Kidney (tissue), 14 donors: Measurements from ENCODE around the gene TCTN1. TPM values are rescaled to one million over a fixed set of nuclear protein-coding genes. Genes with fewer than 3 reads are reported as not detected.
A peak's percentile ranks its signal among the peaks of the same experiment; 100 is the strongest.
"Not testable (repeated sequence)": the region's sequence is repeated elsewhere in the genome, so short reads cannot be mapped to it uniquely, and the experiment has no call there.

Experiments used
- DNase-seq, 5 donors: peaks; one replicate each; pipeline ENCODE4 v3.0.0-alpha.2; 2013 to 2020
- FAIRE-seq: peaks from 2 replicates; lab custom pipeline; 2012; peaks lifted over from hg19 to GRCh38; lab: Jason Lieb, UNC
- H3K27ac ChIP-seq, 2 donors: one replicate each; pipeline ENCODE4 v1.7.0; 2013; ENCODE audit warnings: low read depth in 2 of 2, low read length in 2 of 2, inconsistent platforms in 1 of 2
- H3K27me3 ChIP-seq: one replicate; pipeline ENCODE4 v1.7.1; 2013; ENCODE audit warnings: low read length, inconsistent platforms; ENCODE audit not compliant: control insufficient read depth, insufficient read depth
- H3K36me3 ChIP-seq, 3 donors: one replicate each; pipeline versions ENCODE4 v1.7.0 to v1.7.1; 2013; ENCODE audit warnings: low read length in 3 of 3, control low read depth in 1 of 3, inconsistent platforms in 1 of 3; ENCODE audit not compliant: insufficient read depth in 3 of 3, control insufficient read depth in 2 of 3
- H3K4me1 ChIP-seq, 3 donors: one replicate each; pipeline versions ENCODE4 v1.7.0 to v1.7.1; 2013; ENCODE audit warnings: low read length in 3 of 3, inconsistent platforms in 1 of 3, low read depth in 1 of 3; ENCODE audit not compliant: control insufficient read depth in 2 of 3, insufficient read depth in 2 of 3
- H3K4me3 ChIP-seq, 3 donors: one replicate each; pipeline versions ENCODE4 v1.7.0 to v1.8.1; 2013; ENCODE audit warnings: low read length in 3 of 3, control low read depth in 1 of 3, inconsistent platforms in 1 of 3
- H3K9ac ChIP-seq, 3 donors: one replicate each; pipeline versions ENCODE4 v1.7.0 to v1.7.1; 2013; ENCODE audit warnings: low read length in 3 of 3, control low read depth in 1 of 3, inconsistent platforms in 1 of 3
- H3K9me3 ChIP-seq, 3 donors: one replicate each; pipeline versions ENCODE4 v1.7.0 to v1.7.1; 2013; ENCODE audit warnings: low read length in 3 of 3, control low read depth in 1 of 3, inconsistent platforms in 1 of 3; ENCODE audit not compliant: control insufficient read depth in 2 of 3, insufficient read depth in 1 of 3
- CTCF ChIP-seq: IDR thresholded peaks from 3 replicates; pipeline ENCODE4 v1.5.1; 2012; ENCODE audit warnings: mild to moderate bottlenecking, moderate library complexity, borderline replicate concordance; ENCODE audit not compliant: insufficient read depth; ENCODE audit errors: extremely low read depth
- intact Hi-C: fragments of 100-400 bp; cut with DNase I; formaldehyde crosslinking; loops from one replicate; pipeline ENCODE4 v1.11.1; 2022
- polyA plus RNA-seq: library from polyadenylated mRNA; stranded (reverse); fragments of 350-450 nt; fragmentation: Illumina TruSeq; extraction: RNeasy Lipid Tissue Mini Kit (QIAGEN cat#74804); gene quantifications from one replicate; pipeline ENCODE4 v1.2.3, GENCODE V29; 2014; ENCODE audit warnings: low read depth, low replicate concordance; ENCODE audit not compliant: insufficient read depth
- total RNA-seq: library from RNA; stranded (reverse); fragmentation: NEBNext Ultra II Directional; extraction: Animal tissue kit (Norgen Biotek cat#: 25700); gene quantifications from one replicate; pipeline ENCODE4 v1.2.1, GENCODE V29; 2021
- donor health status: control.
- donor health status: control.
- donor health status: control.
- donor health status: control.
- donor health status: control.
- donor health status: DM: yes; HTN: yes; CAD: no.
- donor health status: Normal renal cell carcinoma (clear cell type).

Gene TCTN1
- total and polyA plus RNA-seq, 2 donors from 2014 or later: 71.2 to 76.9 TPM

- H3K4me3 ChIP-seq: no peak overlapping the region
- peaks cover 0 to 40% (median 5%) of the 10 kb centered on the region in 3 donors for H3K4me1 ChIP-seq
- peaks cover 0 to 3% (median 0%) of the 10 kb centered on the region in 3 donors for H3K9me3 ChIP-seq
- DNase-seq: no peak
- no peaks in the 10 kb centered on the region for H3K27me3 ChIP-seq
- H3K9ac ChIP-seq: no peak overlapping the region
- TF ChIP-seq CTCF: no peak
- no peaks in the 10 kb centered on the region for H3K36me3 ChIP-seq
- intact Hi-C loops: no loop called here
- no peak for FAIRE-seq
- H3K27ac ChIP-seq: peak overlapping the region in 1 of 2 donors; percentile 33
Observed at GRCh38 chr12:110574044-110574443, 39.9 kb upstream of the TCTN1 start.

- H3K4me3 ChIP-seq, H3K9ac ChIP-seq, FAIRE-seq, DNase-seq, intact Hi-C loops, H3K9me3 ChIP-seq, H3K27me3 ChIP-seq, H3K36me3 ChIP-seq: not testable (repeated sequence)
- Histone ChIP-seq H3K27ac (peak overlapping the region in 1 of 2 donors; percentile 13), H3K4me1 (peaks cover 0 to 36% (median 4%) of the 10 kb centered on the region in 3 donors)
Observed at GRCh38 chr12:110574717-110575230, 39.2 kb upstream of the TCTN1 start.

GRCh38 chr12:110575326-110575725 is 38.6 kb upstream of the TCTN1 start:
- Histone ChIP-seq H3K4me1 (peaks cover 0 to 39% (median 4%) of the 10 kb centered on the region in 3 donors), H3K27me3 (no peaks in the 10 kb centered on the region), H3K36me3 (no peaks in the 10 kb centered on the region), H3K27ac (peak overlapping the region in 1 of 2 donors; percentile 13), H3K9ac (peak overlapping the region in 1 of 3 donors; percentile 30), H3K9me3 (peaks cover 0 to 3% (median 0%) of the 10 kb centered on the region in 3 donors), H3K4me3 (no peak overlapping the region)
- intact Hi-C loops: no loop called here
- FAIRE-seq (no peak), DNase-seq (peak in 1 of 5 donors; percentile 63)
- TF ChIP-seq CTCF: no peak

- peaks cover 0 to 1% (median 0%) of the 10 kb centered on the region in 3 donors for H3K9me3 ChIP-seq
- no peak overlapping the region for H3K4me3 ChIP-seq
- no peak for FAIRE-seq
- DNase-seq: no peak
- no peaks in the 10 kb centered on the region for H3K36me3 ChIP-seq
- TF ChIP-seq CTCF: no peak
- intact Hi-C loops: no loop called here
- peaks cover 2 to 39% (median 4%) of the 10 kb centered on the region in 3 donors for H3K4me1 ChIP-seq
- H3K9ac ChIP-seq: no peak overlapping the region
- H3K27me3 ChIP-seq: no peaks in the 10 kb centered on the region
- peak overlapping the region in 1 of 2 donors; percentile 63 for H3K27ac ChIP-seq
Observed at GRCh38 chr12:110576504-110576903, 37.4 kb upstream of the TCTN1 start.
